CD4-positive, alpha-beta T cell treated with Interleukin-6 at 100 ng/mL for 8 hours (primary cell): ENCODE data around the gene RTRAF.

Source experiments
- DNase-seq: peaks from one replicate; pipeline ENCODE4 v3.0.0-alpha.2; 2020; ENCODE audit warnings: mixed read lengths, low spot score

The RTRAF gene

GRCh38 chr14:51996148-51996746 is 6.9 kb downstream of the RTRAF start:
- DNase-seq, result peak; percentile 36

- DNase-seq, result no peak
Measured at GRCh38 chr14:51998348-51998747, 9.0 kb downstream of the RTRAF start.

GRCh38 chr14:51999084-51999483 is 9.7 kb downstream of the RTRAF start:
- DNase-seq, result no peak

- DNase-seq, result no peak
Measured at GRCh38 chr14:52000019-52000582, 10.8 kb downstream of the RTRAF start.

GRCh38 chr14:52000696-52001095 is 11.3 kb downstream of the RTRAF start:
- DNase-seq, result no peak

- DNase-seq, result no peak
Measured at GRCh38 chr14:52002542-52002941, 13.2 kb downstream of the RTRAF start.

- DNase-seq, result no peak
Measured at GRCh38 chr14:52003324-52003723, 14.0 kb downstream of the RTRAF start.

- DNase-seq, result no peak
Measured at GRCh38 chr14:52005625-52006024, 16.3 kb downstream of the RTRAF start.

GRCh38 chr14:52006361-52006760 is 17.0 kb downstream of the RTRAF start:
- DNase-seq, result no peak

GRCh38 chr14:52007211-52007610 is 17.9 kb downstream of the RTRAF start:
- DNase-seq, result no peak

GRCh38 chr14:52007637-52008036 is 18.3 kb downstream of the RTRAF start:
- DNase-seq, result no peak

GRCh38 chr14:52008136-52008535 is 18.8 kb downstream of the RTRAF start:
- DNase-seq, result no peak

GRCh38 chr14:52010173-52010693 is 20.9 kb downstream of the RTRAF start:
- no peak for DNase-seq

- no peak for DNase-seq
Measured at GRCh38 chr14:52011523-52011922, 22.2 kb downstream of the RTRAF start.

GRCh38 chr14:52012635-52013034 is 23.3 kb downstream of the RTRAF start:
- no peak for DNase-seq

- no peak for DNase-seq
Measured at GRCh38 chr14:52013984-52014600, 24.7 kb downstream of the RTRAF start.

- DNase-seq, result no peak
Measured at GRCh38 chr14:52014601-52015267, 25.4 kb downstream of the RTRAF start.

GRCh38 chr14:52015411-52016030 is 26.2 kb downstream of the RTRAF start:
- DNase-seq, result no peak

- no peak for DNase-seq
Measured at GRCh38 chr14:52018252-52018651, 28.9 kb downstream of the RTRAF start.

- no peak for DNase-seq
Measured at GRCh38 chr14:52018970-52019369, 29.6 kb downstream of the RTRAF start.

GRCh38 chr14:52020161-52020714 is 30.9 kb downstream of the RTRAF start:
- DNase-seq, result no peak
